Mesendoderm (in vitro differentiated cells): ENCODE measurements around the gene DEPDC1.

Experiments used
- DNase-seq: peaks from one replicate; pipeline ENCODE4 v3.0.0; 2013
- H2AK5ac ChIP-seq: 2 replicates; pipeline ENCODE4 v1.6.1; 2013; ENCODE audit warnings: low read length, inconsistent platforms
- H2BK120ac ChIP-seq: 2 replicates; pipeline ENCODE4 v1.6.1; 2013; ENCODE audit warnings: low read depth, mild to moderate bottlenecking, low read length, moderate library complexity, mixed read lengths
- H2BK15ac ChIP-seq: replicated peaks from 2 replicates; pipeline ENCODE4 v1.6.1; 2013; ENCODE audit warnings: low read depth, mild to moderate bottlenecking, moderate library complexity
- H2BK5ac ChIP-seq: 2 replicates; pipeline ENCODE4 v1.6.1; 2013; ENCODE audit warnings: low read length, inconsistent platforms
- H3K18ac ChIP-seq: 2 replicates; pipeline ENCODE4 v1.6.1; 2013; ENCODE audit warnings: mild to moderate bottlenecking, low read length, mixed read lengths
- H3K23ac ChIP-seq: one replicate; pipeline ENCODE4 v1.6.1; 2013; ENCODE audit warnings: low read length
- H3K27ac ChIP-seq: 2 replicates; pipeline ENCODE4 v1.5.1; 2013; ENCODE audit warnings: low read depth, mild to moderate bottlenecking, inconsistent platforms, low read length, moderate library complexity
- H3K27me3 ChIP-seq: 2 replicates; pipeline ENCODE4 v1.6.1; 2013; ENCODE audit warnings: low read length, control low read depth, mild to moderate bottlenecking, inconsistent platforms; ENCODE audit not compliant: insufficient read depth, poor library complexity
- H3K36me3 ChIP-seq: 2 replicates; pipeline ENCODE4 v1.6.1; 2013; ENCODE audit warnings: low read length, inconsistent platforms; ENCODE audit not compliant: control insufficient read depth, insufficient read depth
- H3K4ac ChIP-seq: one replicate; pipeline ENCODE4 v1.6.1; 2013; ENCODE audit warnings: low read depth, mild to moderate bottlenecking, low read length, moderate library complexity
- H3K4me1 ChIP-seq: 2 replicates; pipeline ENCODE4 v1.6.1; 2013; ENCODE audit warnings: low read depth, low read length, inconsistent platforms; ENCODE audit not compliant: control insufficient read depth
- H3K4me2 ChIP-seq: 2 replicates; pipeline ENCODE4 v1.6.1; 2013; ENCODE audit warnings: low read length
- H3K4me3 ChIP-seq: 2 replicates; pipeline ENCODE4 v1.5.1; 2013; ENCODE audit warnings: mild to moderate bottlenecking, low read length
- H3K56ac ChIP-seq: one replicate; pipeline ENCODE4 v1.6.1; 2013; ENCODE audit warnings: low read length
- H3K79me1 ChIP-seq: 2 replicates; pipeline ENCODE4 v1.6.1; 2013; ENCODE audit warnings: low read length, inconsistent platforms
- H3K79me2 ChIP-seq: 2 replicates; pipeline ENCODE4 v1.6.1; 2013; ENCODE audit warnings: mild to moderate bottlenecking, low read length; ENCODE audit not compliant: control insufficient read depth, insufficient read depth
- H3K9ac ChIP-seq: 2 replicates; pipeline ENCODE4 v1.6.1; 2013; ENCODE audit warnings: low read length, inconsistent platforms
- H4K5ac ChIP-seq: one replicate; pipeline ENCODE4 v1.6.1; 2013; ENCODE audit warnings: low read length
- H4K8ac ChIP-seq: one replicate; pipeline ENCODE4 v1.6.1; 2013; ENCODE audit warnings: low read depth, mild to moderate bottlenecking, control low read depth, low read length, moderate library complexity
- WGBS: extraction: QIAGEN DNeasy Blood & Tissue Kit; methylation state at CpG from one replicate; pipeline ENCODE4 v1.1.7; 2013; ENCODE audit warnings: low lambda C conversion rate, missing lambda C conversion rate; ENCODE audit not compliant: insufficient coverage; ENCODE audit errors: extremely low coverage; 5-methylcytosine and 5-hydroxymethylcytosine counted together

DEPDC1 gene

DNA sequence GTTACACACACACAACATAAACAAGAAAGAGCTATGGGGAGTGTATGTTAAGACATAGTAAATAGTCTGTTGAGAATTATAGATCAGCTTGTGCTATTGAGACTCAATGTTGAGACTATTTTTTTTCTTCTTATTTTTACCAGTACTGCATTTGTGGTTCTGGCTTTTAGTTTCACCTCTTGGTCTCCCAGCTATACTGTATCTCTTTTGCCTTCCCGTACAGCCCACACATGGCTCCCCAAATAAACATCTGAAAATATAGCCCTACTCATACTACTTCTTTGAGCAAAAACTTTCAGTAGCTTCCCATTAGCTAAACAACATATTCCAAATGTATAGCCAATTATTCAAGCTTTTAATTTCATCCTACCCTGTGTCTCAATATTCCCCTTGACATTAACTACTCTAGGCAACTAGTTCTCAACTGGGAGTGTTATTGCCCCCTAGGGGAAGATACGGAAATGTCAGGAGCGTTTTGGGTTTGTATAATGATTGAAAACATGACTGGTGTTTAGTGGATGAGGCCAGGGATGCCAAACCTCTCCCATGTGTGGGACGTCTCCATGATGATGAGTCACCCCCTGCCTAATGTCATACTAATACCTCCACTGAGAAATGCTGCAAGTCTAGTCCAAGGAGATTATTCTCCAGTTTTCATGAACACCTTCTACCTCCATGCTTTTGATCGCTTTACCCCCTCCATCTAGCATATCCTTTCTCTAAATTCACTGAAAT is 53.9 kb downstream of the DEPDC1 start:
- Histone ChIP-seq H3K56ac (no peak overlapping the region), H4K8ac (no peak overlapping the region), H3K18ac (no peak overlapping the region), H2AK5ac (no peak overlapping the region), H3K4me2 (no peak overlapping the region), H3K4ac (no peak overlapping the region), H3K79me2 (no peaks in the 10 kb centered on the region), H3K4me3 (no peak overlapping the region), H3K23ac (no peak overlapping the region), H2BK15ac (no peak overlapping the region), H3K36me3 (no peaks in the 10 kb centered on the region), H3K4me1 (no peaks in the 10 kb centered on the region), H3K79me1 (no peaks in the 10 kb centered on the region), H3K27ac (no peak overlapping the region), H2BK5ac (no peak overlapping the region), H2BK120ac (no peak overlapping the region), H3K27me3 (no peaks in the 10 kb centered on the region), H4K5ac (no peak overlapping the region), H3K9ac (no peak overlapping the region)
- WGBS: no CpG with 5 or more reads among the region's 5 CpGs
- DNase-seq: peak; percentile 73

DNA sequence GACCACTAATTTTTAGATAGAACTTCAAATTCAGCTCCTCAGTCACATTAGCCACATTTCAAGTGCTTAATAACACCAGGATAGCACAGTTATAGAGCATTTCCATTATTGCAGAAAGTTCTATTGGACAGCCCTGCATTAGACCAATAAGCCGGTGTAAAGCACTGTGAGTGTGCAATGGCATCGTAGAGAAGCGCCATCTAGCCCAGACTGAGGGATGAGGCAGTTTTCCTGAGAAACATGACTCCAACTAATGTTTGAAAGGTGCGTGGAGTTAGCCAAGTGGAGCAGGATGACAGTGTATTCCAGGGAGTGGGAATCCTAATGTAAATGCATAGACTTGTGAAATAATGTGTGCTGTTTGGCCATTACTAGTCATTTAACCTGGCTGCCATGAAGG is 54.9 kb downstream of the DEPDC1 start:
- H3K9ac ChIP-seq: no peak overlapping the region

DNA sequence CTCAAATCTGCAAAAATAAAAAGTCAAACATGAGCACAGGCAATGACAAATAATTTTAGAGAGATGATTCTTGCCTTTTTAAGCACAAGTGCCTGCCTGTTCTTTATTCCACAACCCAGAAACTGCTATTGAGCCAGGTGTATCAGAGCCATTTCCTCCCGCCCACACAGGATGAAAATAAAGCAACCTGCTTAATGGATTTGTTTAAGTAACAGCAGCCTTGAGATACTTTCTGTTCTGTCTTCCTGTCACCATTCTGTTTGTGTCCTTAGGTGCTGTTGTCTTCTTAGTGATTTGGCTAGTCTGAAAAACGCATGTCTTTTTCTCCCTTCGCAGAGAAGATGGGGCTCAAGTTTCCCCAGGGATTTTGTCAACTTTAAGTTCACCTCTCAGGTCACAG is 58.6 kb downstream of the DEPDC1 start:
- Histone ChIP-seq H3K56ac (no peak overlapping the region), H3K79me2 (no peaks in the 10 kb centered on the region), H3K4ac (no peak overlapping the region), H3K4me3 (no peak overlapping the region), H2BK120ac (no peak overlapping the region), H3K4me2 (no peak overlapping the region), H2AK5ac (no peak overlapping the region), H3K27me3 (no peaks in the 10 kb centered on the region), H2BK5ac (no peak overlapping the region), H3K27ac (no peak overlapping the region), H4K8ac (no peak overlapping the region), H3K23ac (no peak overlapping the region), H4K5ac (no peak overlapping the region), H3K36me3 (no peaks in the 10 kb centered on the region), H2BK15ac (no peak overlapping the region), H3K9ac (no peak overlapping the region), H3K79me1 (no peaks in the 10 kb centered on the region), H3K4me1 (no peaks in the 10 kb centered on the region), H3K18ac (no peak overlapping the region)
- no peak for DNase-seq
- WGBS: no CpG with 5 or more reads among the region's 3 CpGs

More for the DNA sequence above, 54.9 kb downstream of the DEPDC1 start:
- Histone ChIP-seq H3K4me1 (no peaks in the 10 kb centered on the region), H2BK5ac (no peak overlapping the region), H3K4ac (no peak overlapping the region), H2BK120ac (no peak overlapping the region), H3K4me2 (no peak overlapping the region), H2BK15ac (no peak overlapping the region), H3K27me3 (no peaks in the 10 kb centered on the region), H3K27ac (no peak overlapping the region), H4K8ac (no peak overlapping the region), H3K56ac (no peak overlapping the region), H3K79me2 (no peaks in the 10 kb centered on the region), H3K36me3 (no peaks in the 10 kb centered on the region), H3K18ac (no peak overlapping the region), H3K79me1 (no peaks in the 10 kb centered on the region), H3K23ac (no peak overlapping the region), H4K5ac (no peak overlapping the region), H2AK5ac (no peak overlapping the region), H3K4me3 (no peak overlapping the region)
- DNase-seq: no peak
- no CpG with 5 or more reads among the region's 4 CpGs for WGBS

DNA sequence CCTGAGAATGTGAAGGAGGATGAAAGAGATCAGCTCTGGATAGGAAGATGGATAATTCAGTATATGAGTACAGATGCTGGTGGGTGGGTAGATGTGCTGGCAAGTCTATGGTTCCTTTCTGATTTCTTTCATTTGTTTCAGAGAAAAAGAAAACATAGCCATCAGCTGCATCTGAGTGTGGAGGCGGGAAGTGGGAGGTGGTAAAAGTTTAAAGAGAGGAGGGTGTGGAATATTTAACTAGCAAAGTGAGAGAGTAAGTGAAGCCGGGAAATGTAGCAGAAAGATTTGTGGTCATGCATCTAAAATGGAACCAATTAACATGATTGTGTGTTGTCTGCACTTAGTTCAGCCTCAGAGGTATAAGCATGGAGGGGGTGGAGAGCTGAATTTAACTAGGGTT is 63.5 kb downstream of the DEPDC1 start:
- Histone ChIP-seq H2AK5ac (no peak overlapping the region), H3K79me2 (no peaks in the 10 kb centered on the region), H2BK120ac (no peak overlapping the region), H3K4ac (no peak overlapping the region), H3K4me3 (no peak overlapping the region), H3K79me1 (no peaks in the 10 kb centered on the region), H4K5ac (no peak overlapping the region), H2BK15ac (no peak overlapping the region), H3K27ac (no peak overlapping the region), H3K36me3 (no peaks in the 10 kb centered on the region), H3K4me2 (no peak overlapping the region), H3K18ac (no peak overlapping the region), H2BK5ac (no peak overlapping the region), H4K8ac (no peak overlapping the region), H3K4me1 (no peaks in the 10 kb centered on the region), H3K56ac (no peak overlapping the region), H3K27me3 (no peaks in the 10 kb centered on the region), H3K23ac (no peak overlapping the region), H3K9ac (no peak overlapping the region)
- DNase-seq: no peak
- no CpG with 5 or more reads among the region's 2 CpGs for WGBS

DNA sequence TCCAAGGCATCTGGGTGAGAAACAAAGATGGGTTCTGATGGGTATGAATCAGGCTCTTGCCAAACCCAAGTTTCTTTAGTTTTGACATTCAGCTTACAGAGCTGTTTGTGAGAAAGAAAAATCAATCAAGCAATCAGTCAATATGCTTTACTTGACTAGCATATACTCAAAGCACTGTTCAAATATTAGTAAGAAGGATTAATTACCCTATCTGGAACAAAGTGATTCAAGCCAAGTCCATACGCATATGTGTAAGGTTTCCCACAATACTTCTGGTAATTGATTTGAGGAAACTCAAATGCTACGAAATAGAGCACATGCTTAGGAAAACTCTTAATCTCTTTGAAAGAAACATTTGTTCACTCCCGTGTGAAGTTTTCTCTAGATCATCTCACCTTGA is 65.8 kb downstream of the DEPDC1 start:
- Histone ChIP-seq H4K5ac (no peak overlapping the region), H3K4me1 (no peaks in the 10 kb centered on the region), H3K27me3 (no peaks in the 10 kb centered on the region), H4K8ac (no peak overlapping the region), H2AK5ac (no peak overlapping the region), H3K56ac (no peak overlapping the region), H3K4me2 (no peak overlapping the region), H3K79me2 (no peaks in the 10 kb centered on the region), H3K9ac (no peak overlapping the region), H3K18ac (no peak overlapping the region), H2BK120ac (no peak overlapping the region), H2BK15ac (no peak overlapping the region), H3K23ac (no peak overlapping the region), H2BK5ac (no peak overlapping the region), H3K36me3 (no peaks in the 10 kb centered on the region), H3K27ac (no peak overlapping the region), H3K79me1 (no peaks in the 10 kb centered on the region), H3K4me3 (no peak overlapping the region), H3K4ac (no peak overlapping the region)
- no peak for DNase-seq
- no CpG with 5 or more reads among the region's 3 CpGs for WGBS

DNA sequence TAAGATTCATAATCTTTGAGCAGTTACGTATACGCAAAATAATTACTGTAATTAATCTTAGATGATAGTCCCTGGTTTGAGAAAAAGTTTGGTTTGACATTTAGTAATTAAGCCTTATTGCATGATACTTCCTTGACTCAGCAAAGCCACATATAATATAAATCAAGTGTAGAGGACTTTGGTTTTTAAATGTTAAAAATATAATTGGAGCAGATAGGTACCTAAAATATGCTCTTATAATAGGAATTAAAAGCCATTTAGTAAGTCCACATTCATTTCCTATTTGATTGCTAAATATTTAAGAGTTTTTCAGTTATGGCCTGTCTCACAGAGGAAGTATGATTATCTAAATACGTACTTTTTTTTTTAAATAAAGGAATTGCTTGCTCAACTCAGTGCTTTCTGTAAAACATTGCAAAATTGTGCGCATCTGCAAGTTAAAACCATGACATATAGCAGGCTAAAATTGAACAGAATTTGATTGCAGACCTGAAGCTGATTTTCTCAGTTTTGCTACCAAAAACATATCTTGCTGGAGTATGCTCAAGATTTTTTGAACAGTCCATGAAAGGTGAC is 67.6 kb downstream of the DEPDC1 start:
- Histone ChIP-seq H3K23ac (no peak overlapping the region), H3K4me1 (no peaks in the 10 kb centered on the region), H3K18ac (no peak overlapping the region), H3K27ac (no peak overlapping the region), H2AK5ac (no peak overlapping the region), H4K8ac (no peak overlapping the region), H3K79me1 (no peaks in the 10 kb centered on the region), H2BK15ac (no peak overlapping the region), H3K9ac (no peak overlapping the region), H3K4ac (no peak overlapping the region), H3K27me3 (no peaks in the 10 kb centered on the region), H4K5ac (no peak overlapping the region), H3K4me2 (no peak overlapping the region), H3K56ac (no peak overlapping the region), H2BK120ac (no peak overlapping the region), H2BK5ac (no peak overlapping the region), H3K36me3 (no peaks in the 10 kb centered on the region), H3K79me2 (no peaks in the 10 kb centered on the region), H3K4me3 (no peak overlapping the region)
- no CpG with 5 or more reads among the region's 4 CpGs for WGBS
- no peak for DNase-seq
